Liver (tissue), 3 donors: ENCODE measurements around the gene ANKS1A.

Source experiments
- CTCF ChIP-seq: fragments of 150-350 bp; IDR thresholded peaks from 2 replicates; pipeline ENCODE4 v1.5.1; 2017; ENCODE audit warnings: improper control_type of control experiment, low read depth, low read length; ENCODE audit not compliant: missing input control
- FOXA1 ChIP-seq: IDR thresholded peaks from 2 replicates; pipeline ENCODE4 v1.6.1; 2016; ENCODE audit warnings: antibody characterized with exemption
- FOXA2 ChIP-seq: IDR thresholded peaks from 2 replicates; pipeline ENCODE4 v1.6.1; 2016; ENCODE audit warnings: antibody characterized with exemption
- GABPA ChIP-seq, 2 donors: IDR thresholded peaks in 1 of 2; conservative IDR thresholded peaks in 1 of 2; 2 replicates each; pipeline ENCODE4 v1.6.1; 2016; ENCODE audit warnings: antibody characterized with exemption in 2 of 2, mild to moderate bottlenecking in 1 of 2, moderate library complexity in 1 of 2
- MAX ChIP-seq: IDR thresholded peaks from 2 replicates; pipeline ENCODE4 v1.6.1; 2016; ENCODE audit warnings: antibody characterized with exemption
- NR2F2 ChIP-seq: IDR thresholded peaks from 2 replicates; pipeline ENCODE4 v1.6.1; 2016; ENCODE audit warnings: antibody characterized with exemption
- RAD21 ChIP-seq, 2 donors: IDR thresholded peaks; 2 replicates each; pipeline ENCODE4 v1.6.1; 2016; ENCODE audit warnings: antibody characterized with exemption in 2 of 2, mild to moderate bottlenecking in 2 of 2
- RXRA ChIP-seq, 2 donors: IDR thresholded peaks; 2 replicates each; pipeline ENCODE4 v1.6.1; 2017 to 2018; ENCODE audit warnings: antibody characterized with exemption in 2 of 2, mild to moderate bottlenecking in 1 of 2
- SP1 ChIP-seq: IDR thresholded peaks from 2 replicates; pipeline ENCODE4 v1.6.1; 2018; ENCODE audit warnings: antibody characterized with exemption, mild to moderate bottlenecking
- TAF1 ChIP-seq: conservative IDR thresholded peaks from 2 replicates; pipeline ENCODE4 v1.6.1; 2016; ENCODE audit warnings: antibody characterized with exemption, mild to moderate bottlenecking
- donor health status: healthy.
- donor health status: healthy.

GRCh38 chr6:34955442-34955841 is 66.4 kb downstream of the ANKS1A start:
- TF ChIP-seq CTCF: no peak
- TF ChIP-seq SP1: no peak
- TF ChIP-seq MAX: peak; percentile 15
- TF ChIP-seq RAD21 (IDR thresholded peaks at IDR 0.05): no peak
- no peak for TF ChIP-seq TAF1
- TF ChIP-seq FOXA1: no peak
- no peak for TF ChIP-seq GABPA (IDR thresholded peaks at IDR 0.05 in 1 of 2, conservative IDR thresholded peaks at IDR 0.05 in 1 of 2)
- no peak for TF ChIP-seq NR2F2
- no peak for TF ChIP-seq RXRA (IDR thresholded peaks at IDR 0.05)
- TF ChIP-seq FOXA2: no peak
